Jurkat, Clone E6-1 (cell line): ENCODE results near the gene SALL4.
"Not testable (repeated sequence)": the region's sequence is repeated elsewhere in the genome, so short reads cannot be mapped to it uniquely, and the experiment has no call there.

Experiments used
- DNase-seq: peaks from one replicate; pipeline ENCODE4 v3.0.0-alpha.2; 2011; ENCODE audit warnings: low read depth, low spot score
- H3K4me3 ChIP-seq: 2 replicates; pipeline ENCODE4 v1.5.1; 2011; ENCODE audit warnings: mild to moderate bottlenecking, low read length, control low read depth, moderate library complexity

Gene SALL4

DNA sequence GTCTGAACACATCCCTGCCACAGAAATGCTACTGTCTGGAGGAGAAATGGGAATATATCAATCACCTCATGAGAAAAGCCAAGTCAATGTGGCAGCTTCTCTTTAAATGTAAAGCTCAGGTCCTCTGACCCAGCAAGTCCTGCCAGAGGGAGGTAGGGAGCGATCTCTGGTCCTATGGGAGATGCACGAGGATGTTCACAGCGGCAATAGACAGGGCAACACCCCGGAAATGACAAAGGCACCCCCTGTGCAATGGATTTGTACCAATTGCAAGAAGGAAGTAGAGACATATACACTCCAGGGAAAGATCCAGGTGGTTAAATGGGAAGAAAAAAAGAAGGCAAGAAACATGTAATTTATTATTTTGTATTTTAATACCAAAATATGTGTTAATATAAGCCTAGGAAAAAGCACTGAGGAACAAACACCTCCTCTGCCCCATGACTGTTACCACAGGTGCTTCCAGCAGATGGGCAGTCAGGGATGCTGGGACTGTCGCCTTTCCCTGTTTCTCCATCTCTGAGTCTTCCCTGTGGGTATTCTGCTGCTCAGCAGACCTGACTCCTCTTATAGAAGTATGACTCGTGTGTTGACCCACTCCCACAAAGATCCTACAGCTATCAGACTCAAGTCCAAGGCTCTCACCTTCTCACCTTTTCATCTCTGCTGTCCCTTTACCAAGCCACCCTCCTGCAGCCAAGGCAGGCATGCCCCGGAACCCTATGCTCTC lies 55.0 kb downstream of the SALL4 start:
- no peak for DNase-seq
- no peak overlapping the region for H3K4me3 ChIP-seq

DNA sequence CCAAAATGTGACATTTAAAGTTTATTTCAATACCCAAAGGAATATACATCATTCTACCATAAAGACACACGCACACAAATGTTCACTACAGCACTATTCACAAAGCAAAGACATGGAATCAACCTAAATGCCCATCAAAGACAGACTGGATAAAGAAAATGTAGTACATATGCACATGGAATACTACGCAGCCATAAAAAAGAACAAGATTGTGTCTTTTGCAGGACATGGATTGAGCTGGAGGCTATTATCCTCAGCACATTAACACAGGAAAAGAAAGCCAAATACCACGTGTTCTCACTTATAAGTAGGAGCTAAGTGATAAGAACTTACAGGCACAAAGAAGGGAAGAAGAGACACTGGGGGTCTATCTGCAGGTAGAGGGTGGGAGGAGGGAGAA lies 56.5 kb downstream of the SALL4 start:
- no peak for DNase-seq
- H3K4me3 ChIP-seq, result no peak overlapping the region

DNA sequence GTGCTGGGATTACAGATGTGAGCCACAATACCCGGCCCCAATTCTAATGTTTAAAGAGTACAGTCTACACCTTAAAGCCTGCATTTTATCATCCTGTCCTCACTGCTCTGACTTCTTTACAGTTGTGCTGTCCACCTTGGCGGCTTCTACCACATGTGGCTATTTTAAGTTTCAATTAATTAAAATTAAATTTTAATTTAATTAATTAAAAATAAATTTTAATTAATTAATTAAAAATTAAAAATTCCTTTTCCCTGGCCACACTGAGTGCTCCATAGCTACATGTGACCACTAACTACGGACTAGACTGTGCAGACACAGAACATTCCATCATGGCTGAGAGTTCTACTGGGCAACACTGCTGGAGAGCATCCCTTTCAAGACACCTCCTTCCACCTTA lies 61.5 kb downstream of the SALL4 start:
- H3K4me3 ChIP-seq, result no peak overlapping the region
- no peak for DNase-seq

DNA sequence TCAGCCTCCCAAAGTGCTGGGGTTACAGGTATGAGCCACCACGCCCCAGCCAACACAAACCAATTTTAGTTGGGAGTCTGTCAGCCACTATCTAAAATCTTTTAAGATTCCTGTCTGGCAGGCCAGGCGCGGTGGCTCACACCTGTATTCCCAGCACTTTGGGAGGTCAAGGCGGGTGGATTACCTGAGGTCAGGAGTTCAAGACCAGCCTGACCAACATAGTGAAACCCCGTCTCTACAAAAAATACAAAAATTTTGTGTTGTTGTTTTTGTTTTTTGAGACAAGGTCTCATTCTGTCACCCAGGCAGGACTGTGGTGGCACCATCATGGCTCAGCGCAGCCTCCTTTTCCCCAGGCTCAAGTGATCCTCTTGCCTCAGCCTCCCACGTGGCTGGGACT lies 62.0 kb downstream of the SALL4 start:
- H3K4me3 ChIP-seq, DNase-seq: not testable (repeated sequence)

DNA sequence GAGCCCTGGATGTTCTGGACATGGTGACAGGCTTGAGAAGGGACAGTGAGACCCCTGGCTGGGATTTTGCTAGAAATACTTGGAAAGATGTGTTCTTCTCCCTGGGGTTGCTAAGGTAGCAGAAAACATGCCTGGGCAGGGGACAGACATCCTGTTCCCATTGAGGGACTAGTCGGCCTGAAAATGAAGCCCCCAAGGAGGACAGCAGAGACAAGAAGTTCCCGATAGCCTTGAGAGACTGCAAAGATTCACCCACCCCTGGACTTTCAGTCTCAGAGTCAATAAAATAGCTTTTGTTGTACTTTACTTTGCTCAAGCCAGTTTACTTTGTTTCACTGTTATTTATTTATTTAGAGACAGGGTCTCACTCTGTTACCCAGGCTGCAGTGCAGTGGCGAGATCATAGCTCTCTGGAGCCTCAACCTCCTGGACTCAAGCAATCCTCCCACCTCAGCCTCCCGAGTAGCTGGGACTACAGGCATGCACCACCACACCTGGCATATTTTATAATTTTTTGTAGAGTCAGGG lies 62.5 kb downstream of the SALL4 start:
- H3K4me3 ChIP-seq, result no peak overlapping the region
- DNase-seq, result no peak

DNA sequence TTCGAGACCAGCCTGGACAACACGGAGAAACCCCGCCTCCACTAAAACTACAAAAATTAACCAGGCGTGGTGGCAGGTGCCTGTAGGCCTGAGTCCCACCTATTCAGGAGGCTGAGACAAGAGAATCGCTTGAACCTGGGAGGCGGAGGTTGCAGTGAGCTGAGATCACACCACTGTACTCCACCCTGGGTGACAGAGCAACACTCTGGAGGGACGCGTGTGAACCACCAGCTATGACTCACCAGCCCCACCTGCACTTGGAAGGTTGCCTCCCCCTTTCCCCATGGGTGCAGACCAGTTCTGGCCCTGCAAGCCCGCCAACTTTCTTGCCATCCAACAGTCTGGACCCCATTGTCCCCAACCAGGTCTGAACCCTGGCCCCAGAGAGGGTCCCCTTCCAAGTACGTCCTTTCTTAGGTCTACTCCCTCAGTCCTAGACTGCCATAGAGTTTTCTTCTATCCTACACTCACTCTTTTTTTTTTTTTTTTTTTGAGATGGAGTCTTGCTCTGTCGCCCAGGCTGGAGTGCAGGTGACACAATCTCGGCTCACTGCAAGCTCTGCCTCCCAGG lies 63.4 kb downstream of the SALL4 start:
- DNase-seq, result no peak
- H3K4me3 ChIP-seq, result no peak overlapping the region

DNA sequence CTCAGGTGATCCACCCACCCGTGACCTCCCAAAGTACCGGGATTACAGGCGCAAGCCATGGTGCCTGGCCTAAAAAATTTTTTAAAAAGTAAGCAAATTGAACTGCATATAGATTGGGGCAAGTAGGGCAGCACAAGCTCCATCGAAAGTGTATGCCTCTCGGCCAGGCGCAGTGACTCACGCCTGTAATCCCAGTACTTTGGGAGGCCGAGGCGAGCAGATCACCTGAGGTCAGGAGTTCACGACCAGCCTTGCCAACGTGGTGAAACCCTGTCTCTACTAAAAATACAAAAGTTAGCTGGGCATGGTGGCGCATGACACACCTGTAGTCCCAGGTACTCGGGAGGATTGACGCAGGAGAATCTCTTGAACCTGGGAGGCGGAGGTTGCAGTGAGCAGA lies 64.1 kb downstream of the SALL4 start:
- DNase-seq, H3K4me3 ChIP-seq: not testable (repeated sequence)

DNA sequence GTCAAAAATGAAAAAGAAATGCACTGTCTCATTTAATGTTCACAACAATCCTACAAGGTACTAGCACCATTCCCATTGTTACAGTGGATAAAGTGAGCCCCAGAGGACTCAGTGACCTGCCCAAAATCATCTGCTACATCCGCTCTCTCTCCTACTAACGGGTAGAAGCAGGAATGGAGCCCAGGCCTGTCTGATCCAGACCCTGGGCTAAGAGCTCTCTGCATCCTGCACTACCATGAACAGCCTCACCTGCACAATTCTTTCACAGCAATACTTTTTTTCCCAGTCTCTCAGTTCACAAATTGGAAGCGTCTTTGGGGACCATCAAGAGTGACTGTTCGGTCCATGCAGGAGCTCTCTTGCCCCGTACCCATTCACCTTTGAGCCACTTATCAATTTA lies 65.4 kb downstream of the SALL4 start:
- DNase-seq, result no peak
- H3K4me3 ChIP-seq, result no peak overlapping the region

DNA sequence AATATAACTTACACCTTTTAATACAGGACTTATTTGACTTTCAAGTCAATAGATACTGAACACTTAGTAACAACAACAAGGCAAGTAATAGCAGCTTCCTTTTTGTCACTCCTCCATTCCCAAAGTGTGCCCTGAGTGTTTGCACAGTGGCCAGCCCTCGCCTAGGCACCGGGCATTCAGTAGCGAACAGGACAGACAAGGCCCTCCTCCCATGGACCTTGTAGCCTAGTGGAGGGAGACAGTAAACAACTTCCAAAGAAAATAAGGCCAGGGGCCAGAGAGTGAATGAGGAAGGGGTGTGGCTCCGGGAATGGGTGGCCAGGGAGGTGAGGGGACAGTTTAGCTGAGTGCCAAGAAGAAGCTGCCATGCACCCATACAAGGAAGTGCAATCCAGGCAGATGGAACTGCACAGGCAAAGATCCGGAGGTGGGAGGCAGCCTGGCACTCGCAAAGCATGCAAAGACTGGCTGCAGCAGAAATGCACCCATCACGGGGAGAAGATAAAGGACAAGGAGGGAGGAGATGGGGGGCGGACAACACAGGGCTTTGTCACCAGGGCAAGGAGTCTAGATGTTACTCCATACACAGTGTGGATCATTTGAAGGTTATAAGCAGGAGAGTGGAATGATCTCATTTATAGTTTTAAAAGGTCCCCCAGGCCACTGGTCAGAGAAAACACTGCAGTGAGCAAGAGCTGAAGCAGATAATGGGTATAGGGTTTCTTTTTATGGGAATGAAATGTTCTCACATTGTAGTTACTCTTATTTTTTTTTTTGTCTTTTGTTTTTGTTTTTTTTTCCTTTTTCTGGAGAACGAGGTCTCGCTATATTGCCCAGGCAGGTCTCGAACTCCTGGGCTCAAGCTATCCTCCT lies 66.4 kb downstream of the SALL4 start:
- DNase-seq, result no peak
- no peak overlapping the region for H3K4me3 ChIP-seq

DNA sequence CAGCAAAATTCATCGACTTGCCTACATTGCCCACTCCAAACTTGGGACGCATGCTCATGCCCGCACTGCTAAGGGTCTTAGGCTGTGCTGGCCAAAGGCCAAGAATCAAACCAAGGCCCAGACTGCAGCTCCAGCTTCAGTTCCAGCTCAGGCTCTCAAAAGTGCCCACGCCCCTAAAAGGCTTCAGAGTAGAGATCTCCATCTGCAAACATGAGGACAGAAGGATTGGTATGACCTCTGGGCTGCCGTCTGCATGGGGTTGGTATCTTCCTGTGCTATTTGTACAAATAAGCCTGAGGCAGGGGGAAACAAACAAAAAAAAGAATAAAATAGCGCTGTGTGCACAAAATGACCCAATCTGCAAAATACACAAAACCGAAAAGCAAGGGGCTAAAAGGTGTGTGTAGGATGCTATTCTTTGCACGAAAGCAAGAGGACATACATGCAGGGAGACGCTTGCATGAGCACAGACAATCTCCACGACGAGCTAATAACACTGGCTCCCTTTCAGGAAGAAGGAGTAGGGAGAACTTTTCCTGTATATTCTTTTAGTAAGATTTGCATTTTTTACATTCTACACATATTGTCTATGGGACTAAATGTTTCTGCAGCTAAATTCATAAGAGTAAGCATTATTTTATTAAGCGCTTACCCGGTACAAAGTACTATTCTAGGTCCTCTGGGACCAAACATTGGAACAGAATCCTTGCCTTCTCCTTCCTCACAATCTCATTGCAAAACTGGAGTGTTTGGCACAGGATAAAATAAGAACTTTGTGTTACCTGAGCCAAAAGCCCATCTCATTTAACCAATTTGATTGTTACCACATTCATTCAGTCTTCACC lies 67.2 kb downstream of the SALL4 start:
- no peak overlapping the region for H3K4me3 ChIP-seq

DNA sequence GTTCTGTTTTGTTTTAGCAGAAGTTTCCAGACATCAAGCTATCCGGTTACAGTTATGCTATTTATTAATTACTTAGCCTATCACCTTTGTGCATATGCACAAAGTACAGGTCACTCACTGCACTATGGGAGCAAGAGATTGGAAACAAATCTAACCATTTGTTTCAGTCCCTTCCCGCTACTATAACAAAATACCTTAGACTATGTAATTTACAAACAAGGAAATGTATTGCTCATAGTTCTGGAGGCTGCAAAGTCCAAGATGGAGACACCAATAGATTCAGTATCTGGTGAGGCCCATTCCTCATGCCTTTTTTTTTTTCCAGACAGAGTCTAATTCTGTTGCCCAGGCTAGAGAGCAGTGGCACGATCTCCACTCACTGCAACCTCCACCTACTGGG lies 69.3 kb downstream of the SALL4 start:
- no peak for DNase-seq
- H3K4me3 ChIP-seq, result no peak overlapping the region

More for the DNA sequence above, 67.2 kb downstream of the SALL4 start:
- no peak for DNase-seq
